GM12873 (cell line): ENCODE results near the gene FCRL6.

ENCODE experiments used
- TF ChIP-seq, protein P1 (sequence below): IDR thresholded peaks from 2 replicates; pipeline ENCODE4 v1.5.1; 2012; ENCODE audit warnings: low read depth, mild to moderate bottlenecking, moderate library complexity, low read length, control low read depth; ENCODE audit not compliant: insufficient read depth; ENCODE audit errors: missing control alignments

Gene FCRL6

DNA sequence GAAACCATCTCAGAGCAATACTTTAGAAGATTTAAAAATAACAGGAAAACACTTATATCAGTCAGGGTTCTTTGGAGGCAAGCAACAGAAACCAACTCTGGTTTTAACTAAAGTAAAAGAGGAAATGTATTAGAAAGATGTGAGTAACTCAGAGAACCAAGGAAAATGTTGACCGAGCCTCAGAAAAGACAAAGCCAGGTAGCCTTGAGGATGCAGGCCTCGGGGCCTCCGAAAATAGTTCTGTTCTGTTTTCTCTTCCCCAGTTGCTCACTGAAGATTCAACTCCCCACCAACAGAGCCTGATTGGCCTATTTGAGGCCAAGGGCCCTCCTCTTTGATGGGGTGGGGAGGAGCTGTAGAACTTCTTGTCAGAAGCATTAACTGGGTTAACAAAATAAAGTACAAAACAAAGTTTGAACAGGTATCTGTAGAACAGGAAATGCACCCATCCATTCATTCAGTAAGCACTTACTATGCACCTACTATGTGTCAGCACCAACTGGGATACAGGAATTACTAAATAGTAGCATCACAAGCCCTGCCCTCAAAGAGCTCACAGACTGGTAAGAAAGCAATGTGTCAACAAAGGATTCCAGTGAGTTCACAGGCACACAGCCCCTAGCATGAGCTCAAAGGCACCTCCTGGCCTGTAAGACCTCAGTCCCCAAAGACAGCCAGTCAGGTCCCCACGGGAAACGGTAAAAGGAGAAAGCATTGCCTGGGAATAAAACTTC lies 37.1 kb downstream of the FCRL6 start:
- TF ChIP-seq, protein P1, sequence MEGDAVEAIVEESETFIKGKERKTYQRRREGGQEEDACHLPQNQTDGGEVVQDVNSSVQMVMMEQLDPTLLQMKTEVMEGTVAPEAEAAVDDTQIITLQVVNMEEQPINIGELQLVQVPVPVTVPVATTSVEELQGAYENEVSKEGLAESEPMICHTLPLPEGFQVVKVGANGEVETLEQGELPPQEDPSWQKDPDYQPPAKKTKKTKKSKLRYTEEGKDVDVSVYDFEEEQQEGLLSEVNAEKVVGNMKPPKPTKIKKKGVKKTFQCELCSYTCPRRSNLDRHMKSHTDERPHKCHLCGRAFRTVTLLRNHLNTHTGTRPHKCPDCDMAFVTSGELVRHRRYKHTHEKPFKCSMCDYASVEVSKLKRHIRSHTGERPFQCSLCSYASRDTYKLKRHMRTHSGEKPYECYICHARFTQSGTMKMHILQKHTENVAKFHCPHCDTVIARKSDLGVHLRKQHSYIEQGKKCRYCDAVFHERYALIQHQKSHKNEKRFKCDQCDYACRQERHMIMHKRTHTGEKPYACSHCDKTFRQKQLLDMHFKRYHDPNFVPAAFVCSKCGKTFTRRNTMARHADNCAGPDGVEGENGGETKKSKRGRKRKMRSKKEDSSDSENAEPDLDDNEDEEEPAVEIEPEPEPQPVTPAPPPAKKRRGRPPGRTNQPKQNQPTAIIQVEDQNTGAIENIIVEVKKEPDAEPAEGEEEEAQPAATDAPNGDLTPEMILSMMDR: no peak

DNA sequence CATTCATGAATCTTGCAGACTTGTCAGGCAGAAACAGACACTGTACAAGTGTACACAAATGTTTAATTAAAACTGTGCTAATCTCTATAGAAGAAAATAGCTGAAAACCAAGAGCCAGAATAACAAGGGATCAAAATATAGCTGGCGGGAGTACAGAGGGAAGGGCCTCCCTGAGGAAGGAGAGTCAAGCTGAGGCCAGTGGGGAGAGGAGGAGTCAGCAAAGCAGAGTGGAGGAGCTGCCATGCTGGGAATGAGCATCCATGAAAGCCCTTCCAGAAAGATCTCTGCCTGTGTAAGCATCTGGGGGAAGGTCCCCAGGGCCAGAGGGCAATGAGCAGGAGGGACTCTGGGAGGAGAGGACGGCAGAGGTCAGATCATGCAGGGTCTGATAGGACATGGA lies 39.6 kb downstream of the FCRL6 start:
- TF ChIP-seq, protein P1: no peak

DNA sequence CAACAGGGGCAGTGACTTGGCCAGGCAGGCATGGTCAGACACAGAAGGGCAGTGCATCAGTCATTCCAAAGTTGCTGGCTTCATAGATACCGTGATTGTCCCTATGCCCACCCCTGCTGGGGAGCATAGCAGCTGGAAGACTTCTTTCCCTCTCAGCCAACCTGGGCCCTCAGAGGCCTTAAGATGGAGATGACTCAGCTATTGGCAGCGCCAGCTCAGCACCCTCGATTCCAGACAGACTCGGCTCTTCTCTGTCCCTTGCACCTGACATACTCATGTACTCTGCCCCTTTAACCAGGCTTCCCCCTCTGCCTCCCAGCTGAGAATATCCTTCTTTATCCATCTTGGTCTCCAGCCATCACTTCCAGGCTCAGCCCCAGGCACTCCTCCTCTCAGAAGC lies 41.3 kb downstream of the FCRL6 start:
- TF ChIP-seq, protein P1: no peak

DNA sequence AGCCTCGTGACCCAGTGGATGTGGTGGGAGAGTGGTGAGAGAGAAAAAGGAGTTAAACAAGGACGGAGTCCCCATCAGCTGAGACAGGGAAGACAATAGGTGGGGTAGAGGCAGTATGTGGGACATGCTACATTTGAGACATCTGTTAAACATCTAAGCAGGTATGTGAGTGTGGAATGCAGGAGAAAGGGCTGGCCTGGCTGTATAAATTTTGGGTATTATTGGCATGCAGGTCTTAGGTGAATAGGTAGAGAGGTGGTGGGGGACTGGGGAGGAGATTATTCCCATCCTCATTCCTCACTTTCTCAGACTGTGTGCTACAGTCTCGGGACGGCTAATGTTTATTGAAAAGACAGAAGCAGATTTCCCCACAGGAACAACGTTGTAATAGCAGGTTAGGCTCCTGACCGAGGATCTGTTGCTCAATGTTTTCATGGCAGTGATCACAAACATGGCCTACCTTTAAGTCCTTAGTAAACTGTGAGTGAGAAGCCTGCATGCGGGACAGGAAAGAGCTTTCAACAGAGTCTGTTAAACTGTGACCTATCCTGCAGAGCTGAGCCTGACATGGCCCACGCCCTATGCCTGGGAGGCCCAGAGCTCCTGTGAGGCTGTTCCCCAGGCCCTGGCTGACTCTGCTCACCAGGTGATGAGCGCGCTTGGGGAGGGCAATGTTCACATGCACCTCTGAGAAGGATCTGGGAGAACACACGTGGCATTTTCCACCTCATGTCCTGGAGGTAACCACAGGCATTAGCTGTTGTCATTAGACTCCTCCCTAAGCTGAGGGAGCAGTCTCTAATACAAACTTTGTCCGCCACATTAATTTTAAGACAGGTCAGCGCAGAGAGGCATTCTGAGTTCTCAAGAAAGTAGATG lies 43.8 kb downstream of the FCRL6 start:
- TF ChIP-seq, protein P1: no peak

DNA sequence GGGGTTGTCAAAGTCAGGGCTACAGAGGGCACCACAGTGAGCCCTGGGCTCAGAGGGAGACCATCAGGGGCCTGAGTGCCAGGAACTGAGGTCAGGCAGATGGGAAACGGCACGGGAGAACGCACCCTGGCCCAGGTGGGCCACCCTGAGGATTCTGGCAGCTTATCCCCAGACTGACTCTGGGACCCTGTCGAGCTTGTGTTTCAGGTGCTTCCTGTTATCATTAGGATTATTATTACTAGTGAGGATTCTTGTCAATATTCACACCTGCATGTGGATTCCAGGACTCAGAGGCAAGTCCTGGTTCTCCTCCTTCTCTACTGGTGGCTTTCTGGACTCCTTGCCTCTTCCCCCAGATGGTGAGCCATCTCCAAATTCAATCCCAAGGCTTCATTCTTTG lies 45.1 kb downstream of the FCRL6 start:
- TF ChIP-seq, protein P1: no peak

DNA sequence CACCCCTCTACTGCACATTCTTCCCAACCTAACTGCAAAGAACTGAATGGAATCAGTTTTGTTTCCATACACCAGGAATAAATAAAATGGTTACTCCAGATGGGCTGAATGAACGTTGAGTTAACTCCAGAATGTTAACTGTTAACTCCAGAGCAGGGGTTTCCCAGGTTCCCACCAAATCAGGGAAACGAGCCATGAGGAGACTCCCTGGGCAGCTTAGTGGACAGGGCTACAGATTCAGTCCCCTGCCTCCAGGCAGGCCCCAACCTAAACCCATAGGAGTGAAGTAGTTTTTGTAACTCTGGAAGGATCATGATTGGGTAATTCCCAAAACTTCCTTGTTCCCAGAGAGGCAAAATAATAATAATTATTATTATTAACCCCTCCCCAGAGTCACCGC lies 46.2 kb downstream of the FCRL6 start:
- TF ChIP-seq, protein P1: no peak

DNA sequence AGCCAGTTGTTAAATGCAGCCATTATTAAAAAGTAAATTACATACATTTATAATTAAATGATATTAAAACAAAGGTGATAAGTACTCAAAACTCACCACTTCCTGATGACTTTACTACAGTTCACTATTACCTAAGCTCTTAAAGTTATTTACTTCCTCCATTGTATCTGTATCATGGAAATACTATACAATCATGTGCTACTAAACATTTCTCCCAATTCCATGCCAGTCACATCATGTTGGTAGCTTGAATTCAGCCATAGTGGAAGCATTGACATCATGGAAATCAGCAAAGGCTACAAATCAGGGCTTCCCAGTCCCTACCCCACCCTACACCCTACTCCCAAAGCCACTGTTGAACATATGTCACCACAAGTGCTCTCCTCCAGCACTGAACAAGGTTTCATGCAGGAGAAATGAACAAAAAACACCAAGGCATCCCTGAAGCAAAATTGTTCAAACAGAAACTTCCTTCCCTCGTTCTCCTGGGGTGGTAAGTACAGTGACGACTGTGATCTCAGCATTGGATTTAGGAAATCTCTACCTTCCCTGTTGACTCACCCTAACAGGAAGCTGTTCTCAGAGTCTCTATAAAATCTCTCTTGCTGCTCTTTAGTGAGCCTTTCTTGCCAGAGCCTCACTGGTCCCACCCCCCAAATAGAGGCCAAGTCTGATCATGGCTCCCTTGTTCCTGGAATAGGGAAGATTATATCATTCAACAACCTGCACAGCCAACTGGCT lies 47.6 kb downstream of the FCRL6 start:
- TF ChIP-seq, protein P1: no peak
